ENCODE measurements around the gene RMDN2.
"Not testable (repeated sequence)": the region's sequence is repeated elsewhere in the genome, so short reads cannot be mapped to it uniquely, and the experiment has no call there.

RMDN2 gene

DNA sequence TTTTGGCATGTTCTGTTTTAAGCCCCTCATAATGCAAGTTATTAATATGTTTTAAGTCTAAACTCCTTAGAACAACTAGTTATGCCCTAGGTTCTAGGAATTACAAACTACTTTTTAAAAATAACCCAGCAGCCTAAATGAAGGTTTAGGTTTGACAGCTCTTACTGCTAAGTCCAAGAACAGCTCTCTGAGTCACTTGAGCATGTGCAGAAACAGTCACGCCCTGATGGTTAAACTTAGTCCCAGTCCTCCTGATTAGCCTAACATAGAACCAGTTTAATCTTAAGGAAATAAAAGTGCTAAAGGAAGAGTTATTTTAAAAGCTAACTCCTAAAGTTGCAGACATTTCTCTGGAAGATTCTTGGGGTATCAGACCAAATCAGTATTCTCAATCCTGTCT lies 72.5 kb downstream of the RMDN2 start:
- DNase-seq: no peak

DNA sequence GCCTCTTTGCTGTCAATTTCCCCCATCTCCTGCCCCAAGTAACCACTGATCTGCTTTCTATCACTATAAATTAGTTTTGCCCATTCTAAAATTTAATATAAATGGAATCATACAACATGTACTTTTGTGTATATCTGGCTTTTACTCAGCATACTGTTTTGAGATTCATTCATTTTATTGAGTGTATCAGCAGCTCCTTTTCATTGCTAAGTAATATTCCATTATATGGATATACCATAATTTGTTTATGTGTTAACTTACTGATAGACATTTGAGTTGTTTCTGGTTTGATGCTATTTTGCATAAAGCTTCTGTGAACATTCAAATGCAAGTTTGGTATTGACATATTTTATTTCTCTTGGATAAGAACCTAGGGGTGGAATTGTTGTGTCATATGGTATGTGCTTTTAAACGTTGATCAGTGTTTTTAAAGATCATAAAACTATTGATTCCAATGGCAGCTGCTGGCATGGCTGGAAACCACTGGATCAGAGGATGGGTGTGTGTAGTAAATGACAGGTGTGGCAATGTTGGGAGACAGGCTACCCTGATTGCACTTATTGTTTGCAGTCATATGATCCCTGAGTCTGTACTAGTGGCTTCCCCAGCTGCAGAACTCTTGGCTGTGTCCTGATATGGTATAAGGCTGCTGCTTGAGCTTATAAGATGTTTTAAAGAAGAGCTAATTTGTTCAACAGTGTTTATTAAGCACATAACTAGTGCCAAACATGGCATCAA lies 75.6 kb downstream of the RMDN2 start:
- no peak for DNase-seq

DNA sequence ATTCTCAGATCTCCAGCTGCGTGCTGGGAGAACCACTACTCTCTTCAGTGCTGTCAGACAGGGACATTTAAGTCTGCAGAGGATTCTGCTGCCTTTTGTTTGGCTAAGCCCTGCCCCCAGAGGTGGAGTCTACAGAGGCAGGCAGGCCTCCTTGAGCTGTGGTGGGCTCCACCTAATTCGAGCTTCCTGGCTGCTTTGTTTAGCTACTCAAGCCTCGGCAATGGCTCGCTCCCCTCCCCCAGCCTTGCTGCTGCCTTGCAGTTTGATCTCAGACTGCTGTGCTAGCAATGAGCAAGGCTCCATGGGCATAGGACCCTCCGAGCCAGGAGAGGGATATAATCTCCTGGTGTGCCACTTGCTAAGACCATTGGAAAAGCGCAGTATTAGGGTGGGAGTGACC lies 85.1 kb downstream of the RMDN2 start:
- not testable (repeated sequence) for DNase-seq

DNA sequence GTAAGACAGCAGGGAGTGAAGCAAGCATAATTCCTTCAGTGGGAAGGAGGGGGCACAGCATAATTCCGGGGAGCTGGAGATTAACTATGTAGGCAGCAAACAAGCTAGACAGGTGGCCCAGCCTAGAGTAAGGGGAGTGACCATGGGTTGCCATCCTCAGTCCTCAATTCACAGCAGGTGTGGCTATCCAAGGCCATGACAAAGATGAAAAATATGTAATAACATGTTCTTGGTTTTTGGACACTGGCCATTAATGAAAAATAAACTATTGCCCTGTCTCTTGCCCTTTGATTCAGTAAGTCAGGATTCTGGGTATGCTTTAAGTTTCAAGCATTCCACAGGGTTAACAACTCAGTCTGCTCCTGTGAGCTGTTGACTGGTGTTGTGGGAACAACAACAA lies 85.9 kb downstream of the RMDN2 start:
- no peak for DNase-seq

DNA sequence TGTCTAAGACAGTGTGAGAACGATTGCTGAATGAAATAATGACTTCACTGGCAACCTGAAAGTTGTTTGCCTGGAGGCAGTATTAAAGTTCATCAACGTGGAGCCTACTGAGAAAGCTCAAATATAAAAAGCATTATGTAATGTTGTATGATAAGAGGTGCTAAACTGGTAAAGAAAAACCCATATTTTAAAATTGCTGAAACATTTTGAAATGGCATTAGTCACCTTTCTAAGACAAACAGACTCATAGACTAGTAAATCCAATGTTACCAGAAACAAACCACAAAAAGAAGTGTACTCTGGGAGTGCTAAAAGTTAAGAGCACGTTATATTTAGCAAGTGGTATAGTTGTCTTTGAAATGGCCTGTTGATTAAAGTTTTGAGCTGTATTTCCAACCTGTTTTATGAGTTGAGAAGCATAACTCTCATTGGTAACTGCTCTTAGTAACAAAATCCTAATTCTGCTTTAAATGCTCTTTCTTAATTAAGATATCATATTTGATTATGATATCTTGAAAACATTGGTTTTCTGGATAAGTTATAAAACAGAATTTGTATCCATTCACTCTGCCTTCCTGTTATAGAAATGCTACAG lies 88.2 kb downstream of the RMDN2 start:
- no peak for DNase-seq

DNA sequence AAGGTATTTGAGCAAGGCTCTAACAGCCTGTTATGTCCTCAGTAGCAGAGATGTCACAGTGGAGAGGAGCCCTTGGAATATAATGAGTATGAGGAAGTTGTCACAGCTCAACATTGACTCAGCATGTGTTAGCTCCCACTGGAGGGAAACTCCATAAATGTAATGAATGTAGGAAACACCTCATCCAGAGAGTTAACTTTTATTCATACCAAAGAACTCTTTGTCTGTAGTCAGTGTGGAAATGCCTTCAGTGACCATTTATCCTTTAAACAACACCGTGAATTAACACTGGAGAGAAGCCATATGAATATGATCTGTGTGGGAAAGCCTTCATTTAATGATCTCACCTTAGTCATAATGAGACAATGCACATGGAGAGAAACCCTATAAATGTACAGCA lies 91.1 kb downstream of the RMDN2 start:
- DNase-seq: no peak

DNA sequence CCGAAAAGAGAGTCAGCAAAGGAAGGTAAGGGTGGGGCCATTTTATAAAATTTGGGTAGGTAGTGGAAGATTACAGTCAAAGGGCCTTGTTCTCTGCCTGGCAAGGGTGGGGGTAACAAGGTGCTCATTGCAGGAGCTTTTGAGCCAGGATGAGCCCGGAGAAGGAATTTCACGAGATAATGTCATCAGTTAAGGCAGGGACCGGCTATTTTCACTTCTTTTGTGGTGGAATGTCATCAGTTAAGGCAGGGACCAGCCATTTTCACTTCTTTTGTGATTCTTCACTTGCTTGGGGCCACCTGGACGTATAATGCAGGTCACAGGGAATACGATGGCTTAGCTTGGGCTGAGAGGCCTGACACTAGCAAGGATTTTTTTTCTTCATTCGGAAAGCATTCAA lies 92.7 kb downstream of the RMDN2 start:
- DNase-seq: no peak

DNA sequence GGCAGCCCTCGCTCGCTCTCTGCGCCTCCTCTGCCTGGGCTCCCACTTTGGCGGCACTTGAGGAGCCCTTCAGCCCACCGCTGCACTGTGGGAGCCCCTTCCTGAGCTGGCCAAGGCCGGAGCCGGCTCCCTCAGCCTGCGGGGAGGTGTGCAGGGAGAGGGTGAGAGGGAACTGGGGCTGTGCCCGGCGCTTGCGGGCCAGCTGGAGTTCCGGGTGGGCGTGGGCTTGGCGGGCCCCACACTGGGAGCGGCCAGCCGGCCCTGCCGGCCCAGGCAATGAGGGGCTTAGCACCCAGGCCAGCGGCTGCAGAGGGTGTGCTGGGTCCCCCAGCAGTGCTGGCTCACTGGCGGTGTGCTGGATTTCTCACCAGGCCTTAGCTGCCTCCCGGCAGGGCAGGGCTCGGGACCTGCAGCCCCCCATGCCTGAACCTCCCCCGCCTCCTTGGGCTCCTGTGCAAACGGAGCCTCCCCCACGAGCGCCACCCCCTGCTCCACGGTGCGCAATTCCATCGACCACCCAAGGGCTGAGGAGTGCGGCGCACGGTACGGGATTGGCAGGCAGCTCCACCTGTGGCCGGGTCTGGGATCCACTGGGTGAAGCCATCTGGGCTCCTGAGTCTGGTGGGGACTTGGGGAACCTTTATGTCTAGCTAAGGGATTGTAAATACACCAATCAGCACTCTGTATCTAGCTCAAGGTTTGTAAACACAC lies 95.4 kb downstream of the RMDN2 start:
- DNase-seq: not testable (repeated sequence)

DNA sequence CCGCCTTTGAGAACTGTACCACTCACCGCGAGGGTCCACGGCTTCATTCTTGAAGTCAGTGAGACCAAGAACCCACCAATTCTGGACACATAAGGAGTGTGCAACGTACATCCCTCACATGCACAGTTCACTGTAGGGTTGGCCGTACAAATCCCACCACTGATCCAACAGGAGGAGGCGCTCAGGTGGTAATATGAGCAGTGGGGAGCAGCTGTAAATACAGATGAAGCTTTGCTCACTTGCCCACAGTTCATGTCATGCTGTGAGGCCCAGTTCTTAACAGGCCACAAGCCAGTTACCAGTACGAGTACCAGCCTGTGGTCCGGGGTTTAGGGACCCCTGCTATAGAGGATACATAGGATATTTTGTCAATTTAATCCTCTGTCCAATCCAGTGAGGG lies 96.5 kb downstream of the RMDN2 start:
- DNase-seq: no peak

DNA sequence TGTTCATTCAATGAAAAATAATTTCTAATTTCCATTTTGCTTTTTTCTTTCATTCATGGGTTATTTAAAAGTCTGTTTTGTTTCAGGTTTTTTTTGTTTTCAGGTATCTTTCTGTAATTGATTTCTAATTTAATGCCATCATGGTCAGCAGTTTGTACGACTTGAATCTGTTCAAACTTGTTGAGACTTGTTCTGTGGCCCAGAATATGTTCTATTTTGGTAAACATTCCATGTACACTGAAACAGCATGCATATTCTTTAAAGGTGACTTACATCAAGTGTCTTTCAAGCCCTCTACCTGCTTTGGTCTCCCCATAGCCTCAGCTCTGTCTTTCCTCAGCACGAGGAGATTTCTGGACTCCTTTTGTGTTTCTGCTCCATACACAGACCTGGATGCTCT lies 101.8 kb downstream of the RMDN2 start:
- no peak for DNase-seq

DNA sequence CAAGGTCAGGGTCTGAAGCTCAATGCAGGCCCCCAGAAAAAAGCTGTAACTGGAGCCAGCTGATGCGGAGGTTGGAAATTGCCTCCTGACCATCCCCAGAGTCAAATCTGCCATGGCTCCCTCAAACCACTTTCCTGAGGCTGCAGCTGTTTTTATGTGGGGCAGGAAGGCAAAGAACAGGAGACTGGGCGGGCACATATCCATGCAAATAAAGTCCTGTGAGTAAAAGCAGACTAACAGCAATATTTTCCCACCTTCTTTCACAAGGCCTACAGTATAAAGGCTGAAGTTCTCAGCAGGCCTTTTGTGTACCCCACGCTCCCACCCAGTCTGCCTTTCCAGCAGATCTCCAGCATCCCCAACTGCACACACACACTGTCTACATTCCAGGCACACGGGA lies 103.7 kb downstream of the RMDN2 start:
- no peak for DNase-seq

DNA sequence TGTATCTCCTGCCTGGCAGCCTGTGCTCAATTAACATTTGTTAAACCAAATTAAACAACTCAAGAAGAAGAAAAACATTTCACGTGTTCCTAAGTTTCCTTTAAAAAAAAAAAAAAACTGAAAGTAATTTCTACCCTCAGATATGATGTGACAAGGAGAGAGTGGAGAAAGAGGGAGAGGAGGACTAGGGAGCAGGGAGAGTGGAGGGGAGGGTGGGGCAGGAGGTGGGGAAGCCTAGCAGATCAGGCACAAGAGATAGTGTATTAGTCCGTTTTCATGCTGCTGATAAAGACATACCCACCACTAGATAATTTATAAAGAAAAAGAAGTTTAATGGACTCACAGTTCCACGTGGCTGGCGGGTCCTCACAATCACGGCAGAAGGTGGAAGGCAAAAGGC lies 104.4 kb downstream of the RMDN2 start:
- DNase-seq: no peak

DNA sequence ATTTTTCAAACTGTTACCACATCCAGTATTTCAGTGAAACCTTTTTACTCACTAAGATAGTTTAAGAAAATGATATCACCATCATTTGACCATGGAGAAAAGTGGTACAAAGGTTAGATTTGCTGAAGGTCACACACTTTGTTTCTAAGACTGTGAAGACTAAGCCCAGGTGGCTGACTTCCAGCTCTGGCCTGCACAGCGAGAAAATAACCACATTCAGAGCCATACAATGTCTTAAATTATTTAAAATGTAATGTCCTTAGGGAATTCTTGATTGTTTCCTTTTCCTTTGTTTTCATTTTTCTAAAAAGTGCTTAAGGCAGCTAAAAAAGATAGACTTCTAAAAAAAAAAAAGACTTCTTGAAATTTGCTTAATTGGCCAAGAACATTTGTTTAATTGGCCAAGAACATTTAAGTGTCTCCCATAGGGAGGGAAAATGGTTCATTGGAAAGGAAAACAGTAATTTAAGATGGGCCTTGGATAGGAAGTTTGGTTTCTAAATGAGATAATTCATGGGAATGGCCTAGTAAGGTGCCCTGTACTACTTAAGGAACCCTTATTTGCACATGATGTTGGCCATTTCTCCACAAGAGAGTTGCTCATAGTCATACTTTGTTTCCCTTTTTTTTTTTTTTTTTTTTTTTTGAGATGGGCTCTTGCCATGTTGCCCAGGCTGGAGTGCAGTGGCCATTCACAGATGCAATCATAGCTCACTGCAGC lies 105.7 kb downstream of the RMDN2 start:
- no peak for DNase-seq

DNA sequence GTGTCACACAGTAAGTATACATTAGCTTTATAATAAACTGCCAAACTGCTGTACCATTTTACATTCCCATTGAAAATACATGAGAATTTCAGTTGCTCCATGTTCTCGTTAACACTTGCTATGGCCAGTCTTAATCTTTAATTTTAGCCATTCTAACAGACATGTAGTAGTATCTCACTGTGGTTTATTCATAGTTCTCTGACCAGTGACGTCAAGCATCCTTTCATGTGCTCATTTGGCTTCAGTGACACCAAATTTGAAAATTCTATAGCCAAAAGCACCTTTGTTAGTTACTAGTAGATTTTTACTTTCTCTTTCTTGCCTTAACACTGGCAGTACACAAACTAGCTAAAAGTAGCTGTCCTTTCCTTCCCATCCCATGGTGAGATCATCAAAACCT lies 107.9 kb downstream of the RMDN2 start:
- no peak for DNase-seq

DNA sequence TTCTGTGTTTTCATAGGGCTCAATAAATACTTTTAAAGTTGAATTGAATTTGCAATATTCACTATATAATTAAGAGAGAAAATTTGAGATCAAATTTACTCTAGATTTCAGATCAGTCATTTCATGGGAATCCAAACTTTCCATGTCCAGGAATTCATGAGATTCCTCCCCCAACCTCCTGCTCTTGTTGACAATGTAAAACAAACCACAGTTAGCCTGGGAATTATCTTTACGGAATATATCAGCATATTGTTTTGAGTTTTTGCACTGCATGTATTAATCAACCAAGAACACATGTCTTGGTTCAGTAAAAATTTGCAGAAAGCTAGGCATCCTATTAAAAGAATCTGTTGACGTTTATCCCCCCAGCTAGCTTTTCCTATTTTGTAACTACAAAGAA lies 108.6 kb downstream of the RMDN2 start:
- DNase-seq: no peak

DNA sequence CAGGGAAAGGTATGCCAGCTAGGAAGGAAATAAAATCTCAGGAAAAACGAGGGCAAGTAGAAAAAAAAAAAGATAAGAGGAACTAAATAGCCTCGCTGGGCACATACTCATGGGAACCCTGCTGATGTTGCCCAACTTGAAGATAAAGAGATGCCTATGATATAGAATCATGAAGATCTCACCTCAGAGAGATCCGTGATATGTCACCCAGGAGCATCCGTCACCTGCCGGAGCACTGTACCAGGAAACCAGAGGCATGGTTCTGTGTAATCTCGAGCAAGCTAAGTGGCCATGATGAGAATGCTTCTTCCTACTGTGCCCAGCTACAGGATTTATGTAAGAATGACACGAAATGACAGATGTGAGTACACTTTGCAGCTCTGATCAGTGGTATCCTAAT lies 110.9 kb downstream of the RMDN2 start:
- DNase-seq: no peak

DNA sequence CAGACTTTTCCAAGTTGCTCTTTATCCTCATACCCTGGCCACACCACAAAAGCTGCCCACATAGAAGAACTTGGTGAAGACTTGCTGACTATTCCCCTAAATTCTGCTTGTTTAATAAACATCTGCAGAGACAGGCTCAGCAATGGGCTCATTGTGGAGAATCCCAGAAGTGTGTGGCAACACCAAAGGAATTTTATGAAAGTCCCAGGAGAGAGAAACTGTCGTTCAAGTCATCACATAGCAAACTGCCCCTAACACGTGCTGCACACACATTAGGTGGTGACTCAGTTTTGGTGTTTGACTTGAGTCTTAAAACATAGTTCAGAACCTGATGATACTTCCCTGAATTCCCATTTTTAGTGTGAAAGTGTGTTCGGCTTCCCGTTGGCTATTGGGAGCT lies 112.2 kb downstream of the RMDN2 start:
- DNase-seq: no peak

DNA sequence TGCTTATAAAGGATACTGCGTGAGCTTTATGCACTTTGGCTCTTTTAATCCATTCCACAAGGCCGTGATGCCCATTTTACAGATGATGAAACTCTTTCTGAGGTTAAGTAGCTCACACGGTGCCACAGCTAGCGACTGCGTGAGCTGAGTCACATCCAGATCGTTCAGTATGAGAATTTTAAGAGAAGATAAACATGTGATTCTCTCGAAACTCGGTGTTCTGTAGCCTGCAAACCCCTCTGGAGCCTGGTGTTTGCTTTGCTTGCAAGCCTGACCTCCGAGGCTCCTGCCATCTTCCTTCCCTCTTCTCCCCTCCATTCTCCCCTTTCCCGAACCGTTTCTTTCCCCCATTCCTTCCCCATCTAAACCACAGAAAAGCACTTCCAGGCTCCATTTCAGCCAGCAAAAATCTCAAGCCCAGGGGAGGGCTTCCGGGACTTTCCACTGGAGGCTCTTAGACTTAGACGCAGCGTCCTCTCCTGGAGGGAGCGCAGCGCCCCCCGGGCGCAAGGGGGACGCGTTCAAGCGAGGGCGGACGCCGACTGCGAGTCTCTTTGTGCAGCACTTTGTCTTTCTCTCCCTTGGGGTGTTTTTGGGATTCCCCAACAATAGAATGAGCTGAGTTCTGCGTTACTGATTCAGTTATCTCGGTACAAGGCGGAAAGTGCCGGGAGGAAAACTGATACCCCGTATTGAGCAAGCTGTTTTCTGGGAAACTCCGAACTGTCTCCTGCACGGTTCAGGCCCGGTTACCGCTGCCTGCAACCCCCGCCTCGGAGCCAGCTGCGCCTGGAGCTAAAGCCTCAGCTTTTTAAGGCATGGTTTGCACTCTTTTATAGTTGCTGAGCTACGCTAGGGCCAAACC lies 112.9 kb downstream of the RMDN2 start:
- DNase-seq: peak; percentile 8

DNA sequence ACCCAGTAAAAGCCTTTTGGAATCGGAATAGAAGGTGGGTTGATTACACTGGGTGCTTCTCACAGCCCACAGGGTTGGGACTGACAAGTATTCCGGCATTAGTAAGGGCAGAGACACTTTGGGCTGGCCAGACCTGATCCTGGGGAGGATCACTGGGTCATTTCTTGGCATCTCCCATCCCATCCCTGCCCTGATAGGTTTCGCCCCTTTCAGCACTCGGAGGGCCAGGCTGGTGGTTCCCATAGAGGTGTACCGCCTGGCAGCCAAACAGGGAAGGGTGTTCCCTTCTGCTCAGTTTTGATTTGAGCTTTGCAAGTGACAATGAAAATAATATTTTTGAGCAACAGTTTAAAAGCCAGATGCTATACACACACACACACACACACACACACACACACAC lies 113.6 kb downstream of the RMDN2 start:
- no peak for DNase-seq

DNA sequence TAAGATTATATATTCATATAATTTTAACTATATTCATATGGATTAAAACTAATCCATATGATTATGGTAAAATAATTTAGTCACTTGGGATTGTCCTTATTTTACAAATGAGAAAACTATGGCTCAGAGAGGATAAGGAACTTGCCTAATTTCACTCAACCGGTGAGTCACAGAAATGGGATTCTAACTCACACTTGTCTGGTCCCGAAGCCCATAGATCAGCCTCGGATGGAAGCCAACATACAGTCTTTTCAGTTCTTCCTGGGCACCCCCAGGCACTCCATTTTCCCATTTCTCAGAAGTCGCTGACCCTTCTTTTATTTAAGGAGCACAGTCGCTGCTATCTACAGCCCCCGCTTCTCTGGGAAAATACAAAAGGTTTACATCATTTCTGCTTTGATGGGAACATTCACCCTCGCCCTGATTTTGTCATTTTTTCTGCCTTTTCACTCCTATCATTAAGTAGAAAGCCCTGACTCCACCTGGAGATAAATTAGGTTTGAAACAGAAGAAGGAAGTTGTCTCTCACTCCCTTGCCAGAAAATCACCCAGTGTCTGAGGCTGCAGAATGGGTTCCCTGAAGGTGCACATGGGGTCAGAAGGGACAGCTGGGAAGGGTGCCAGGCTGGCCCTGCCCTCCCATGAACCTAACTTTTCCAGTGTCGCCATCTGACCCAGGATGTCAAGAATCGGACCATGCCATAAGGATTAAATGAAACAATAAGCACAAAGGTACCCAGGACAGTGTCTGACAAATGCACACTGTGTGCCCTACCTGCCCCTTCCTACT lies 114.2 kb downstream of the RMDN2 start:
- no peak for DNase-seq

DNA sequence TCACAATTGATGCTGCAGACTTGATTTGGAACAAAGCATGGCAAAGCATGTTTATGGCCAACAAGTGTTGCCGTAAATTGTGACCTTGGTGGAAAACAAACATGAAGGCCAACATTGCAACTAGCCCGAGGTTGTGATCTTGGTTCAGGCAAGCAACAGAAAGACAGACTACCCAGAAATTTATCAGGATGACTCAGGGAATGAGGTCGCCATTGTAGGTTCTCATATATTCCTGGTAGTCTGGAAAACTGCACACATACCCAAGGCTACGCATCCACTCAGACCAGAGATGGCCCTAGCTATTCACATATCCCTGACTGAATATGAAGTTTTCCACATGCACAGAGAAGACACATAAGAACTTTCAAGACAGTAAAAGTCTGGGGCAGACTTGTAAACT lies 120.7 kb downstream of the RMDN2 start:
- no peak for DNase-seq

DNA sequence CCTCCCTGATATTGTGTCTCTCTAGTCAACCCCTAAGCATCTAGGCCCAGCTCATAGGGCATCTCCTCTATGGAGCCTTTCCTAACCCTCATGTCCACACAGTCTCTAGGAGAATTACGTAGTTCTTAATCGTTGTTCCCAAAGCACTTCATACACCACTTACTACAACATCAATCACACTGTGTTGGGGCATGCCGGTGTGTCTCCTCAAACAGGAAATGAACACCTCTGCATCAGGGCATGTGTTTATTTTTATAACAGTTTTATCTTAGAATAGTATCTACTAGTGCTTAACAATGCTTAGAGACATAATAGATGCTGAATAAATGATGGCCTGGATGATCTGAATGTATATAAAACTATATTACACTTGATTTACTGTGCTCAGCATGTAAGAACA lies 131.1 kb downstream of the RMDN2 start:
- DNase-seq: no peak
